DND-41 (cell line): ENCODE data around the gene BMP8B.

ENCODE experiments used
- EZH2 ChIP-seq: IDR thresholded peaks from 3 replicates; pipeline ENCODE4 v1.6.1; 2012; ENCODE audit warnings: borderline replicate concordance, low read depth, mild to moderate bottlenecking, moderate library complexity, low read length, inconsistent platforms; ENCODE audit not compliant: severe bottlenecking
- TF ChIP-seq, protein P1 (sequence below): IDR thresholded peaks from 2 replicates; pipeline ENCODE4 v1.5.1; 2012; ENCODE audit warnings: borderline replicate concordance, low read length, moderate library complexity, mild to moderate bottlenecking; ENCODE audit not compliant: poor library complexity, severe bottlenecking; ENCODE audit errors: extremely low read depth

GRCh38 chr1:39833121-39833520 is 44.5 kb upstream of the BMP8B start:
- TF ChIP-seq, protein P1, sequence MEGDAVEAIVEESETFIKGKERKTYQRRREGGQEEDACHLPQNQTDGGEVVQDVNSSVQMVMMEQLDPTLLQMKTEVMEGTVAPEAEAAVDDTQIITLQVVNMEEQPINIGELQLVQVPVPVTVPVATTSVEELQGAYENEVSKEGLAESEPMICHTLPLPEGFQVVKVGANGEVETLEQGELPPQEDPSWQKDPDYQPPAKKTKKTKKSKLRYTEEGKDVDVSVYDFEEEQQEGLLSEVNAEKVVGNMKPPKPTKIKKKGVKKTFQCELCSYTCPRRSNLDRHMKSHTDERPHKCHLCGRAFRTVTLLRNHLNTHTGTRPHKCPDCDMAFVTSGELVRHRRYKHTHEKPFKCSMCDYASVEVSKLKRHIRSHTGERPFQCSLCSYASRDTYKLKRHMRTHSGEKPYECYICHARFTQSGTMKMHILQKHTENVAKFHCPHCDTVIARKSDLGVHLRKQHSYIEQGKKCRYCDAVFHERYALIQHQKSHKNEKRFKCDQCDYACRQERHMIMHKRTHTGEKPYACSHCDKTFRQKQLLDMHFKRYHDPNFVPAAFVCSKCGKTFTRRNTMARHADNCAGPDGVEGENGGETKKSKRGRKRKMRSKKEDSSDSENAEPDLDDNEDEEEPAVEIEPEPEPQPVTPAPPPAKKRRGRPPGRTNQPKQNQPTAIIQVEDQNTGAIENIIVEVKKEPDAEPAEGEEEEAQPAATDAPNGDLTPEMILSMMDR = no peak
- no peak for TF ChIP-seq EZH2
